Measurements from ENCODE around the gene RAI1.

DNA sequence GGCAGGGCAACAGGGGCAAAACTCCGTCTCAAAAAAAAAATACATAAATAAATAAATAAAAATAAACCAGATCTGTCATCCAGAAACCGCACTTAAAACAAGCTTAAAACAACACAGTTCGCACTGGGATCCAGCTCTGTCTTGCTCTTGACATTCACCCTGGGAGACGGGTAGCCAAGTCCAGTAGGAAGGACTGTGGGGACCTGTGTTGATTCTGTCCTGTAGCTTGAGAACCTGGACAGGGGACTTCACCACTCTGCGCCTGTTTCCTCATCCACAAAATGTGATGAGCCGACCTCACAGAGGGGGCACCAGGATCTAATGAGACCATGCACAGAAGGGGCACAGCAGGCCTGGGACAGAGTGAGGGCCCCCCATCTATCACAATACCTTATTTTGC is 1.5 kb upstream of the RAI1 start:
- TF ChIP-seq GLI2 (tag by site-specific recombination; IDR thresholded peaks at IDR 0.05; ENCODE audit: borderline replicate concordance, low read depth) = no peak
- TF ChIP-seq OSR2 (tag by site-specific recombination; IDR thresholded peaks at IDR 0.05) = no peak

Measured in HEK293 (cell line).